G401 (cell line): ENCODE results near the gene LDB1. TPM values are rescaled to one million over a fixed set of nuclear protein-coding genes. Genes with fewer than 3 reads are reported as not detected.

Source experiments
- DNase-seq: peaks from one replicate; pipeline ENCODE4 v3.0.0-alpha.2; 2015; ENCODE audit warnings: low spot score
- in situ Hi-C: cut with HindIII; loops from 2 replicates; pipeline ENCODE4 v1.10.0; 2016; ENCODE audit warnings: low sequenced_read_pairs, mixed read lengths
- total RNA-seq: library from RNA; depleted of rRNA; stranded (reverse); fragments of >200 nt; shearing (Covaris generic); gene quantifications from 2 replicates; pipeline ENCODE4 v1.2.3, GENCODE V29; 2014; rRNA removed

The LDB1 gene, protein sequence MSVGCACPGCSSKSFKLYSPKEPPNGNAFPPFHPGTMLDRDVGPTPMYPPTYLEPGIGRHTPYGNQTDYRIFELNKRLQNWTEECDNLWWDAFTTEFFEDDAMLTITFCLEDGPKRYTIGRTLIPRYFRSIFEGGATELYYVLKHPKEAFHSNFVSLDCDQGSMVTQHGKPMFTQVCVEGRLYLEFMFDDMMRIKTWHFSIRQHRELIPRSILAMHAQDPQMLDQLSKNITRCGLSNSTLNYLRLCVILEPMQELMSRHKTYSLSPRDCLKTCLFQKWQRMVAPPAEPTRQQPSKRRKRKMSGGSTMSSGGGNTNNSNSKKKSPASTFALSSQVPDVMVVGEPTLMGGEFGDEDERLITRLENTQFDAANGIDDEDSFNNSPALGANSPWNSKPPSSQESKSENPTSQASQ
- 59.7 and 62.5 TPM in 2 replicates for total RNA-seq

- DNase-seq = peak; percentile 90
- in situ Hi-C loops = no loop called here
Measured at GRCh38 chr10:102120142-102120990, at the start of gene LDB1. TSS of gene LDB1 (minus strand) at chr10:102120368. CDS start at chr10:102120110, 258 bp downstream.

GRCh38 chr10:102167861-102168260, 47.7 kb upstream of the LDB1 start:
- no peak for DNase-seq
- in situ Hi-C loops = loop anchor here (5.0 kb wide), 1 partner anchor 59 kb away; the partner anchor contains the start of gene ELOVL3

- DNase-seq = no peak
- in situ Hi-C loops = no loop called here
Measured at GRCh38 chr10:102163342-102163989, 43.3 kb upstream of the LDB1 start.

GRCh38 chr10:102159831-102160230, 39.7 kb upstream of the LDB1 start:
- in situ Hi-C loops = no loop called here
- no peak for DNase-seq

DNA sequence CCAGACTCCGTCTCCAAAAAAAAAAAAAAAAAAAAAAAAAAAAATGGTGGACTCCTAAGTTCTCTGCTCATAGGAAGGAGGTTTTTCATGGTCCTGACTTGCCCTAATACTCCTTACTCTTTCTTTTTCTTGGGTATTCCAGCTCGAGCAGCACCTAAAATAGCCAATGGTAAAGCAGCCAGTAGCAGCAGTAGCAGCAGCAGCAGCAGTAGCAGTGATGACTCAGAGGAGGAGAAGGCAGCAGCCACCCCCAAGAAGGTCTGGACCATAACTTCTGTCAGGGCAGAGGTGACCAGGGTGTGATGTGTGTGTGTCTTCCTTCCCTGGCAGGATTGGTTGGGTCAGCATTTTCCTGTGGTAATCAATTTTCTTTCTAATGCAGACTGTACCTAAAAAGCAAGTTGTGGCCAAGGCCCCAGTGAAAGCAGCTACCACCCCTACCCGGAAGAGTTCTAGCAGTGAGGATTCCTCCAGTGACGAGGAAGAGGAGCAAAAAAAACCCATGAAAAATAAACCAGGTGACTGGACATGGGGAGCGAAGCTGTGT, 39.0 kb upstream of the LDB1 start:
- in situ Hi-C loops = no loop called here
- no peak for DNase-seq

DNA sequence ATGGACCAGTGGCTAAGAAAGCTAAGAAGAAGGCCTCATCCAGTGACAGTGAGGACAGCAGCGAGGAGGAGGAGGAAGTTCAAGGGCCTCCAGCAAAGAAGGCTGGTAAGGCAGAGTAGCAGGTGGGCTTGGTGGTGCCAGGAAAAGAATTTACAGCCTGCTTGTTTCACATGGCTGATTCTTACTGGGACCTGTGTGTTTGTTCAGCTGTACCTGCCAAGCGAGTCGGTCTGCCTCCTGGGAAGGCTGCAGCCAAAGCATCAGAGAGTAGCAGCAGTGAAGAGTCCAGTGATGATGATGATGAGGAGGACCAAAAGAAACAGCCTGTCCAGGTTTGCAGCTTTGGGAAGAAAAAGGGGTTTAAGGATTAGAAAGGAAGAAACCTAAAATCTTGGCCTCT, 37.1 kb upstream of the LDB1 start:
- no peak for DNase-seq
- in situ Hi-C loops = no loop called here

- DNase-seq = no peak
- in situ Hi-C loops = no loop called here
Measured at GRCh38 chr10:102154466-102155116, 34.4 kb upstream of the LDB1 start.

DNA sequence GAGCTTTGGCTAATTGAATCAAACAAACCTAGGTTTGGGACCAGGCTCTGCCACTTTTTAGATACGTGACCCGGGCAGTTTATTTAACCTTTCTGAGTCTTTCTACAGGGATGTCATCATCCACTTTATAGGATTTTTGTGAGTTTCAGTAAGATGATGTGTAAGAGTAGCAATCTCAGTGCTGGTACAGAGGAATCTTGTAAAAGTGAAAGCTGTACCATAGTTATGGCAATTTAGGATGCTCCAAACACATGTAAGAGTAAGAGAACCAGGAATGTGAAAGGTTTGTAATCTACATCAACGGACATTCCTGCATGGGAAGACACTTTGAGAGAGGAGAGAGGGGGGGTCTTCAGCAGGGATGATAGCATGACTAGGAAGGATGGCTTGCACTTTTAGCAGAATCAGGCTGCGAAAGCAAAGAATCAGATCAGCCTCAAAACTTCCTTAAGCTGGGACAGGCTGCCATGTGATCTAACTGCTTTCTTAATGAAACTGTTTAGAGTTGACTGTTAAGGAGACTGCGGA, 33.0 kb upstream of the LDB1 start:
- in situ Hi-C loops = no loop called here

GRCh38 chr10:102152545-102152890, 32.4 kb upstream of the LDB1 start:
- DNase-seq = no peak
- in situ Hi-C loops = no loop called here

More for the DNA sequence above, 33.0 kb upstream of the LDB1 start:
- no peak for DNase-seq

- peak; percentile 99 for DNase-seq
- in situ Hi-C loops = no loop called here
Measured at GRCh38 chr10:102151774-102152544, 31.8 kb upstream of the LDB1 start, which contains the start of gene NOLC1. TSS of gene NOLC1 (plus strand) at chr10:102152389. CDS start at chr10:102152411, 22 bp downstream.

DNA sequence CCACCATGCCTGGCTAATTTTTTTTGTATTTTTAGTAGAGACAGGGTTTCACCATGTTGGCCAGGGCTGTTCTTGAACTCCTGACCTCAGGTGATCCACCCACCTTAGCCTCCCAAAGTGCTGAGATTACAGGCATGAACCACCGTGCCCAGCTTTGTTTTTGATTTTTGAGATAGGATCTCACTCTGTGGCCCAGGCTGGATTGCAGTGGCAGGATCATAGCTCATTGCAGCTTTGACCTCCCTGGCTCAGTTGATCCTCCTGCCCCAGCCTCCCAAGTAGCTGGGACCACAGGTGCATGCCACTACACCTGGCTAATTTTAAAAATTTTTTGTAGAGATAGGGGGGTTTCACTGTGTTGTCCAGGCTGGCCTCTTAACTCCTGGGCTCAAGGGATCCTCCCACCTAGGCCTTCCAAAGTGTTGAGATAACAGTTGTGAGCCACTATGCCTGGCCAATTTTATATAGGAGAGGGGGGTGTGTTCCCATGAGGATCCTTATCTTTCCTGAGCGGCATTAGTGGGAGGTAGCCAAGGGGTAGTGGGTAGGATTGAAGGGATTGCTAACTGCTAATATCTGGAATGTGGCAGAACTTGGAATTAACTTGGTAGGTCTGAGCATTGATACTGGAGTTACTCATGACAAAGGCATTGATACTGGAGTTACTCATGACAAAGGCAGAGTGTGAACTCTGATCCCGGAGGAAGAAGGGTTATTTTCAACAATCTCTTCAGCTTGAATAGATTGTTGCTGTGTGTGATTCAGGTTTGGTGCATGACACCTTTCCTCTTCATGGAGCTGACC, 31.0 kb upstream of the LDB1 start:
- DNase-seq = no peak
- in situ Hi-C loops = no loop called here

DNA sequence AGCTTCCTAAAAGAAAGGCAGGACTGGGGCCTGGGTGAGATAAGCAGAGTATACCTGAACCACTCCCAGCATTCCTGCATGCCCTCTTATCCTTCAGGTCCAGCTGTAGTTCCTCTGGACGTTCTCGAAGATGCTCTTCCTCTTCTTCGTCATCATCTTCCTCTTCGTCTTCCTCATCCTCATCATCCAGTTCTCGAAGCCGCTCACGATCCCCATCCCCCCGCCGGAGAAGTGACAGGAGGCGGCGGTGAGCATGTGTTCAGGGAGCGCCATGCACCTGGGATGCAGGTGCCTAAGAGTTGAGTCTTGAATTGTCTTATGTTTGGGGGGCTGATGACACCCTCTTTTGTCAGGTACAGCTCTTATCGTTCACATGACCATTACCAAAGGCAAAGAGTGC, 28.1 kb upstream of the LDB1 start:
- in situ Hi-C loops = no loop called here
- no peak for DNase-seq

- in situ Hi-C loops = no loop called here
Measured at GRCh38 chr10:102147561-102147960, 27.4 kb upstream of the LDB1 start.

DNA sequence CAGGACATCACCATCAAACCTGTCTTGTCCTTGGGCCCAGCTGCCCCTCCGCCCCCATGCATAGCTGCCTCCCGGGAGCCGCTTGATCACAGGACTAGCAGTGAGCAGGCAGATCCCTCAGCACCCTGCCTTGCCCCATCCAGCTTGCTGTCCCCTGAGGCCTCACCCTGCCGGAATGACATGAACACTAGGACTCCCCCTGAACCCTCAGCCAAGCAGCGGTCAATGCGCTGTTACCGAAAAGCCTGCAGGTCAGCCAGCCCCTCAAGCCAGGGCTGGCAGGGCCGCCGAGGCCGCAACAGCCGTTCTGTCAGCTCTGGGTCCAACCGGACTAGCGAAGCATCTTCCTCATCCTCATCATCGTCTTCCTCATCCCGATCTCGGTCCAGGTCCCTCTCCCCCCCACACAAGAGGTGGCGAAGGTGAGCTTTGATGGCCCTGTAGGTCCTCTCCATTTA, 26.8 kb upstream of the LDB1 start:
- DNase-seq = no peak
- in situ Hi-C loops = no loop called here

More at GRCh38 chr10:102147561-102147960, 27.4 kb upstream of the LDB1 start:
- DNase-seq = no peak

GRCh38 chr10:102141583-102142107, 21.5 kb upstream of the LDB1 start:
- in situ Hi-C loops = no loop called here

GRCh38 chr10:102140913-102141540, 20.9 kb upstream of the LDB1 start:
- in situ Hi-C loops = no loop called here

More at GRCh38 chr10:102141583-102142107, 21.5 kb upstream of the LDB1 start:
- no peak for DNase-seq

More at GRCh38 chr10:102140913-102141540, 20.9 kb upstream of the LDB1 start:
- DNase-seq = no peak
